HG02884 (cell line): ENCODE results near the gene RIOK3.

Experiments
- ATAC-seq: cut with Tn5 transposase; IDR thresholded peaks from one replicate; pipeline ENCODE4 v1.9.1; 2021; ENCODE audit warnings: mild to moderate bottlenecking, moderate library complexity; ENCODE audit not compliant: unreplicated experiment

RIOK3 gene

DNA sequence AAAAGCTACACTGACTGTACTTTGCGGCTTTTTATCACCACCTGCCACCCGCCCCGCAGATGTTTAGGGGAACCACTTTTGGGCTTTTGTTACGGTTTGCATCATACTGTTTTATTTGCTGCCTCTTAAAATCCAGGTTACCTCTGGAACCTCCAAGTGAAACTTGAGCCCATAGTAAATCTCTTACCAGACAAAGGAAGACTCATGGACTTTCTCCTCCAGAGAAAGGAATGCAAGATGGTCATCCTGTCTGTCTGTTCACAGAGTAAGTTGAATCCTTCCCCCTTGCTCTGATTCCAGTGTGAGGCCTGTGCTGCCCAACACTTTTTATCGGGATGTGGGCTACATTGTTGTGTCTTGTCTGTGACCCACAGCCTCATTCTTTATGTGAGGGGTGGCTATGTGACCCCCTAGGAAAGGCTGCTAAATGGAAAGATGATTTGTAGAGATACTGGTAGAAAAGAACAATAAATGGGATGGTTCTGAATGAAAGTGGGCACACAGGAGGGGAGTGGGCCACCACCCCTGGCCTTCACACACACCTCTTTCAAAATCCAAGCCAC is 73.5 kb downstream of the RIOK3 start:
- no peak for ATAC-seq

DNA sequence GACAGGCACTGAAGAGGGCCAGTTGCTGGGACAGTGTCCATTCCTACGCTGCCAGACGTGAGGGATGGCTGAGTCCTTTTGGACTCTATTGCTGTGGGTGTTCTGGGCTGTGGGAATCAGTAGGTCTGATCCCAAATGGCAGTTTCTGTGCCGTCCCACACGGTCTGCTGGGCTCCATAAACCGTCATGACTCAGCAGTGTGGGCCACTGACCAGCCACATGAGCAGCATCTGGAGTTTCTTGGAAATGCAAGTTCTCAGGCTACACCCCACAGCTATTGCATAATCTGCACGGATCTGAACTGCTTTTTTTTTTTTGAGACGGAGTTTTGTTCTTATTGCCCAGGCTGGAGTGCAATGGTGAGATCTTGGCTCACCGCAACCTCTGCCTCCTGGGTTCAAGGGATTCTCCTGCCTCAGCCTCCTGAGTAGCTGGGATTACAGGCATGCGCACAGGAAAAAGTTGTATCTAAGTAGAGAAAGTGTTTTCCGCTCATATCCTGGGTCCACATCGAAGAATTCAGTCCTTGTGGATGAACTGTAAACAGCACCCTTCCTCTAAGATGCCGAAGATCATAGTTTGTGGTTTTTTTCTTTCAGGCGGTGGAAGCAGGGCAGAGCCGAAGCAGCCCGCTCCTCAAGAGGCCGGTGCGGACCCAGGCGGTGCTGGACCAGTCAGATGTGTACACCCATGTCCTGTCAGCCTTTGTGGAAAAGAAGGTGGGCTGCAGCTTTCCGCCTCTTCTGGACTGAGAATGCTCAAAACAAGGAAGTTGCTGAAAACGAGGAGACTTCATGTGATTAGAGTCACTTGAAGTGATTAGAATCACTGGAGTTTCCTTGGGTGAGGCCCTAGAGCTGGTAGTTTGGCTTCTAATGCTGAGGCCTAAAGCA is 75.7 kb downstream of the RIOK3 start:
- ATAC-seq = no peak

DNA sequence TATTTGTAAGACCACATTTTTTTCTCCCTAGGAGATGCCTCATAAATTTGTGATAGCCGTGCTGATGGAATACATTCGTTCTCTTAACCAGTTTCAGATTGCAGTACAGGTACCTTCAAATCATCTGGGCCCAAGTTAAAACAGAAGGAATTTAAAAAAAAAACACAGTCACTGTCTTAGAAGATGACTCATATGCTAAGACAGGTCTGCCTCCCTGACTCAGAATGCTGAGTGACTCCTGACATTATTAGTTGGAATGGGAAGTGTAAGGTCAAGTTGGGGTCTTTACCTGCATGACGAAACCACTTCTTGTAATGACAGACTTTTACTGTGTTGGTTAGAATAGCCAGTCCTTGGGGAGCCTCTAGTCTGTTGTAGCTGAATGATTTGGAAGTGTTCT is 76.5 kb downstream of the RIOK3 start:
- no peak for ATAC-seq

DNA sequence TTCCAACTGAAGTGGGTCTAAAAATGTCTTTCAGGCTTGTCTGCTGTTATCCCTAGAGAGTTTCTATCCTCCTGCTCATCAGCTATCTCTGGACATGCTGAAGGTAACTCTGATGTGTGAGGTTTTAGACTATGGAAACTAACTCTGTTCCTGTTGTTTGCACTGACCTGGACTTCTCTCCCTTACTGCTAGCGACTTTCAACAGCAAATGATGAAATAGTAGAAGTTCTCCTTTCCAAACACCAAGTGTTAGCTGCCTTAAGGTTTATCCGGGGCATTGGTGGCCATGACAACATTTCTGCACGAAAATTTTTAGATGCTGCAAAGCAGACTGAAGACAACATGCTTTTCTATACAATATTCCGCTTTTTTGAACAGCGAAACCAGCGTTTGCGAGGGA is 77.1 kb downstream of the RIOK3 start:
- no peak for ATAC-seq

DNA sequence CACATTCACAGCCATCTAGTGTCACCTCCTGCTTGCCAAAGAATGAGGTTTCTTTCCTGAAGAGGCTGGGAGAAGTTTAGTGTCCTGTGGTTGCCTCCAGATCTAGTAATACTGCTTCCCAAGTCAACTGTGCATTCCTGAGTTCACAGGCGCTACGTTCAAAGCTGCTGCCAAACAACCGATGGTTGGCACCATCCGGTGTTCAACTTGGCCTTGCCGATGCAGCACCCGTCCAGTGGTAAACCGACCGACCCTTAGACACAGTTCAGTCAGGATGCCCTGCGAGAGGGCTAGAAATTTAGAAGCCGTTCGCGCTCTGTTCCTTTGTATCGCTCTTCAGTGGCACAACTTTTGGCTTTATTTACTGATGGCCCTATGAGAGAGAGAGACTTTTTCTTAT is 78.8 kb downstream of the RIOK3 start:
- ATAC-seq = no peak
